Superior temporal gyrus (tissue), 1 donor: ENCODE results near the gene PCLO.
"Not testable (repeated sequence)": the region's sequence is repeated elsewhere in the genome, so short reads cannot be mapped to it uniquely, and the experiment has no call there.

ENCODE experiments used
- DNase-seq: peaks from one replicate; pipeline ENCODE4 v3.0.0-alpha.2; 2016; ENCODE audit errors: extremely low spot score

PCLO gene

DNA sequence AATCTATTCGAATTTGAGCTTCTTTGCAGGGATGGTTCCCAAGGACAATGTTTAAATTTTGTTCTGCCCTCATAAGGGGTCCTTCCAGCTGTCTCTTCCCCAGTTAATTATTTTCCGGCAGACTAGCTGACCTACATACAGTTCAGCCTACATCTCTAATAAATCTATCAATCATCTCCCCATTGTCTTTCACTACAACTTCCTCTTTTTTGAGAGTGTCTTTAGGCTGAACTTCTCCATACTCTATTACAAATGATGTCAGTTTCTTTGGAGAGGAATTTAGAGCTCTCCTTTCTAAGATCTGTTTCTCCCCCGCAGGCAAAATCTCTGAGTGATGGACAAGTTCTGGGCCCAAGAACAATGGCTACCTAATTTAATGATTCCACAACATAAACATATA lies 122.2 kb downstream of the PCLO start:
- DNase-seq: no peak

DNA sequence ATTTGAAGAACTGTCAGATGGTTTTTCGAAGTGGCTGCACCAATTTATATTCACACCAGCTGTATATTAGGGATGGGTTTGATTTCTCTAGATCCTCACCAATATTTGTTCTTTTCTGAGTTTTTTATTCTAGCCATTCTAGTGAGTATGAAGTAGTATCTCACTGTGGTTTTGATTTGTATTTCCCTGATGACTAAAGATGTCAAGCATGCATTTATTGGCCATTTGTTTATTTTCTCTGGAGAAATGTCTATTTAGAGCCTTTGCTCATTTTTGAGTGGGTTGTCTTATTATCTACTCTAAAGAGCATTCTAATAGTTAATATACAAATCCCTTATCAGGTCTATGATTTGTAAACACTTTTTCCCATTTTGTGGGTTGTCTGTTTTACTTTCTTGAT lies 123.9 kb downstream of the PCLO start:
- DNase-seq: no peak

GRCh38 chr7:83036721-83037380 lies 125.8 kb downstream of the PCLO start:
- DNase-seq: no peak

GRCh38 chr7:83036130-83036529 lies 126.6 kb downstream of the PCLO start:
- no peak for DNase-seq

GRCh38 chr7:83032195-83032594 lies 130.5 kb downstream of the PCLO start:
- DNase-seq: no peak

- not testable (repeated sequence) for DNase-seq
Observed at GRCh38 chr7:83023817-83024665, 138.6 kb downstream of the PCLO start.

DNA sequence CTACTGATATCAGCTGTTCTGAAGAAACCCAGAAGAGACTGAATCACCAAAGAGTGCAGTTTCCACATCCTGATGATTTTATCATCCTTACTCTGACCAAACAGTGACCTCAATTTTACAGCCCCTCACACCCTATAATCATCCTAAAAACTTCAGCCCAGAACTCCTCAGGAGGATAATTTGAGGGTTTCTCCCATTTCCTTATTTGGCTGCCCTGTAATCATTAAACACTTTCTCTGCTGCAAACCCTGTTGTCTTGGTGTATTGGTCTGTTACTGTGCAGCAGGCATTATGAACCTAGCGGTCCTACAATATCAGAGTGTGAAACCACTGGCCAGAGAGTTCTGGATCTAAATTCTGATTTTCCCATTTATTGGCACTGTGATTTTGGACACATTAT lies 141.7 kb downstream of the PCLO start:
- no peak for DNase-seq

- no peak for DNase-seq
Observed at GRCh38 chr7:83020161-83020560, 142.5 kb downstream of the PCLO start.

GRCh38 chr7:83015916-83016315 lies 146.8 kb downstream of the PCLO start:
- peak; percentile 36 for DNase-seq

- no peak for DNase-seq
Observed at GRCh38 chr7:83014546-83014945, 148.1 kb downstream of the PCLO start.

- DNase-seq: no peak
Observed at GRCh38 chr7:83011954-83012353, 150.7 kb downstream of the PCLO start.

DNA sequence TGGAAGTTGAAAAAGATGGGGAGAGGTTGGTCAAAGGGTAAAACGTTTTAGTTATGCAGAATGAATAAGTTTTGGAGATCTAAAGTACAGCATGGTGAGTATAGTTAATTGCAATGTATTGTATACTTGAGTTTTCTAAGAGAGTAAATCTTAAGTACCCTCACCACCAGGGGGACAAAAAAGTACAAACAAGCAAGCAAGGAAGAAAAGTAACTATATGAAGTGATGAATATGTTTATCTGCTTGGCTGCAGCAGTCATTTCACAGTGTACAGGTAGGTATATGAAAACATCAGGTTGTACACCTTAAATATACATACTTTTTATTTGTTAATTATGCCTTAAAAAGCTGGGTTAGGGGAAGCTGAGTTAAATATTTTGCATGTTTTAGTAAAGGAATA lies 157.3 kb downstream of the PCLO start:
- DNase-seq: no peak

- no peak for DNase-seq
Observed at GRCh38 chr7:83001362-83002040, 161.2 kb downstream of the PCLO start.

GRCh38 chr7:82998436-82998835 lies 164.2 kb downstream of the PCLO start:
- DNase-seq: no peak

DNA sequence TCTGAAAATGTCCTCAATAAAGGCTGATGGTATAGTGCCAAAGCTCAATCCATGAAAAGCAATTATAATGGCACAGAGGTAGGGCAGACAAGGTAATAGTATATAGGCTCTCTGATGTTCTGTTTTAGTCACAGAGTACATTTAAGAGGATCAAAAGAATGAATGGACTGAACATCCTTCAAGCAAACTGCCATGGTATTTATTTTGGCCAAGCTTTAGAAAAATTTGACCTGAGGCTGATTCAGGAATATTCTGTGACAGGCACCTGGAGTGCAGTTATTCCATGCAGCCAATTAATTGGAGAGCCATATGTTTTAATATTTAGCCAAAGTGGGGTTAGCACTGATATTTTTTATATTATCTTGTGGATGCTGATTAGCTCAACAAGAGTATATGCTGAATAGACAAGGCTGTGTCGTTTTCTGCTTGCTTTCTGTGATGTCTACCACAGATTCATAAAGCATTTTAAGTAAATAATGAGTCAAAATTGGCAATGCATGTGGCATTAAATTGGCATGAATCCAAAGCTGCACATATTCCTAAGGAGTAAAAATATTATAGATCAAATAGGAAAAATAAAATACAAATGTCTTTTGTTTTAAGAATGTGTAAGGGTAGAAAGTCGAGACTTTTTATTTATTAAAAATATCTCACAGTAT lies 177.4 kb downstream of the PCLO start:
- DNase-seq: no peak

DNA sequence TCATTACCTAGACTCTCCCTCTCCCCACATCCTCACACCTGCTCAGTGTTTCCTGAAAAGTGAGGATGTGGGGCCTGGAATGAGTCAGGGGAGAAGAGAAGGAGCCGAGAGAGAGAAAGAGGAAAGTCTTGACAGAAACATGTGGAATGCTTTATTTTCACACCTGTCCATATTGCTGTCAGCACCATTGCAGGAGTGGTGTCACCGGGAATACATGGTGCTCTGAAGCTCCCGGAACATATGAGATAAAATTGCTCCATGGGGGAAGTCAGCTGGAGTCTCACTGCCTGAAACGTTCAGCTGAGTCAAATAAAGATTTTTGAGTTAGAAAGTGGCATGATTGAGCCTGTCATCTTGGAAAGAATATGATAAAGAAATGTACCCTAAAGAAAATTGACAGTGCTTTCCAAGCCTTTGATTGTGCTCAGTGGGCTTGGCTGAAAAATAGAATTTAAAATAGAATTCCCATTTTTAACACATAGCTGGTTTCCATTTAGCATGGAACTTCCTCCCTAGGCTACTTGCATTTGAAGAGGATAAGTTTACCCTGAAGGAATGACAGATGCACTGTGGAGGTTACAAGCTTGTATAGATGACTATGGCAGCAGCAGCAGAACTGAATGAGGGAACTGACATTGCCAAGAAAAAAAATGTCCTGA lies 182.4 kb downstream of the PCLO start:
- DNase-seq: no peak

DNA sequence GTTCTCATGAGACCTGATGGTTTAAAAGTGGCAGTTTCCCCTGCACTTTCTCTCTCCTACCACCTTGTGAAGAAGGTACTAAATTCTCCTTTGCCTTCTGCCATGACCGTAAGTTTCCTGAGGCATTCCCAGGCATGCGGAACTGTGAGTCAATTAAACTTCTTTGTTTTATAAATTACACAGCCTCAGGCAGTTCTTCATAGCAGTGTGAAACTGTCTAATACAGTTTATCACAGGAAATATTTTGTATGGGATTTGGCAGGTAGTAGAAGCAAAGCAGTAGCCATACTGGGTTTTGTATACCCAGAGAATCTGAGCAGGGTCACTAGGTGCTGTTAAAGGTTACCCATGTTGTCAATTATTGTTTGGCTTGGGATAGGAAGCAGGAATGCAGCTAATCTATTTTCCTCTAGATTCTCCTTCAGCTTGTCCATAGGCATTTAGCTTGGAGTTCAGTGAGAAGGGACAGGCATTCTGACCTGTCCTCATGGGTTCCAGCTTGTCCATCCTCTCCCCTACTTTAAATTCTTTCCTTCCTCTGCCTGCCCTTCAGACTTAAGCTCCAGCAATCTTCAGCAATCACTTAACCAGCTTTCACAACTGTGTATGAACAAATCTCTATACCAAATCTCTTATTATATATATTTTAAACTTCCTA lies 186.7 kb downstream of the PCLO start:
- no peak for DNase-seq

- DNase-seq: no peak
Observed at GRCh38 chr7:82972135-82972534, 190.5 kb downstream of the PCLO start.

GRCh38 chr7:82965088-82966036 lies 197.3 kb downstream of the PCLO start:
- no peak for DNase-seq
